NCI-H1930 (cell line): ENCODE results near the gene SMAD3.

Source experiments
- DNase-seq, 2 experiments: peaks; one replicate each; lab custom pipeline; 2025; lab: John Stamatoyannopoulos, UW

SMAD3 gene

GRCh38 chr15:67196672-67197363 is 131.4 kb downstream of the SMAD3 start:
- DNase-seq = no peak

GRCh38 chr15:67197364-67197695 is 131.9 kb downstream of the SMAD3 start:
- no peak for DNase-seq

GRCh38 chr15:67198157-67198754 is 132.9 kb downstream of the SMAD3 start:
- no peak for DNase-seq

GRCh38 chr15:67199391-67199790 is 134.0 kb downstream of the SMAD3 start:
- no peak for DNase-seq

- no peak for DNase-seq
Measured at GRCh38 chr15:67199881-67200763, 134.7 kb downstream of the SMAD3 start.

GRCh38 chr15:67201136-67201535 is 135.7 kb downstream of the SMAD3 start:
- no peak for DNase-seq

- DNase-seq = no peak
Measured at GRCh38 chr15:67202091-67202490, 136.7 kb downstream of the SMAD3 start.

- DNase-seq = no peak
Measured at GRCh38 chr15:67202991-67203390, 137.6 kb downstream of the SMAD3 start.

- no peak for DNase-seq
Measured at GRCh38 chr15:67207555-67208207, 142.3 kb downstream of the SMAD3 start.

- no peak for DNase-seq
Measured at GRCh38 chr15:67208396-67208795, 143.0 kb downstream of the SMAD3 start.

GRCh38 chr15:67210555-67211168 is 145.3 kb downstream of the SMAD3 start:
- no peak for DNase-seq

GRCh38 chr15:67212684-67213367 is 147.4 kb downstream of the SMAD3 start:
- no peak for DNase-seq

- DNase-seq = no peak
Measured at GRCh38 chr15:67215102-67215501, 149.7 kb downstream of the SMAD3 start.

- DNase-seq = no peak
Measured at GRCh38 chr15:67216859-67217258, 151.5 kb downstream of the SMAD3 start.

- no peak for DNase-seq
Measured at GRCh38 chr15:67218428-67218827, 153.0 kb downstream of the SMAD3 start.

- no peak for DNase-seq
Measured at GRCh38 chr15:67219288-67219687, 153.9 kb downstream of the SMAD3 start.

GRCh38 chr15:67224889-67225288 is 159.5 kb downstream of the SMAD3 start:
- no peak for DNase-seq

- DNase-seq = no peak
Measured at GRCh38 chr15:67225336-67225735, 159.9 kb downstream of the SMAD3 start.

GRCh38 chr15:67227431-67227830 is 162.0 kb downstream of the SMAD3 start:
- DNase-seq = no peak

- DNase-seq = no peak
Measured at GRCh38 chr15:67227846-67228245, 162.4 kb downstream of the SMAD3 start.

GRCh38 chr15:67228286-67228685 is 162.9 kb downstream of the SMAD3 start:
- DNase-seq = no peak
